SH-SY5Y (cell line): ENCODE measurements around the gene PDE4B.

Experiments used
- GATA2 ChIP-seq: IDR thresholded peaks from 2 replicates; pipeline ENCODE4 v1.6.1; 2011; ENCODE audit warnings: mild to moderate bottlenecking, low read depth, low read length
- GATA3 ChIP-seq: IDR thresholded peaks from 2 replicates; pipeline ENCODE4 v1.6.1; 2011; ENCODE audit warnings: low read depth, mild to moderate bottlenecking, low read length, moderate library complexity

DNA sequence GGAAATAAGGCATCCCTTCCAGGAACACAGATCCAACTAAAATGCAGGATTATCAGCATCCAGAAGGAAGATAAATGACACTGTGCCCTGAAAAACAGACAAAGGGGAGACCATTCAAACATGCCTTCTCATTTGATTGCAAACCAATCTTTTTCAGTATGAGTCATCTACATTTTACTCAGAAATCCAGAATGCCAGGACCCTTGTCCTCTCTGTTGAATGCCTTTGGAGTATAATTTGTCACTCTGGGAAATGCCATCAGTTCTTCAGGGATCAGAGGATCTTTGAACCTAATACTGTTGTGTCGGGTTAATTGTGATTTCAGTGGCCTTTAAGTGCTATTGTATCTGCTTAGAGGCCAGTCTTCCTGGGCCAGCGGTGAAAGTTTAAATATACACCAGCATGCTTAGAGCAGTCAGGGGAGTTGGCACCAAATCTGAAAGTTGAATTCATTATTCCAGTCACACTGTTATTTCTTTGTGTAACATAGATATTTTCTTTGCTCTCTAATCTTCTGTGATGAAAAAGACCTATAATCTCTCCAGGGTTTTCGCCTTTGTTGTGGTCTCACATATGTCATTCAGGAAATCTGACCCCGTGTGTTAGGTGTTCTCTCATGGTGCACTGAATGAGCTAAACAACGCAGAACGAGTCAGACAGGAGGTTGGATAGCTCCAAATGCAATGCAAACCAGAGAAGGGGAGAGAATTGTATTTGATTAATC lies 376.4 kb downstream of the PDE4B start:
- TF ChIP-seq GATA2 (no peak), GATA3 (no peak)
